Retinal pigment epithelial cell (primary cell): Measurements from ENCODE around the gene ERBB3.
A peak's percentile ranks its signal among the peaks of the same experiment; 100 is the strongest.

Source experiments
- DNase-seq: peaks from one replicate; pipeline ENCODE4 v3.0.0-alpha.2; 2010; ENCODE audit warnings: low read depth
- H3K4me3 ChIP-seq: 2 replicates; pipeline ENCODE4 v1.5.1; 2011; ENCODE audit warnings: mild to moderate bottlenecking, low read length, control low read depth, moderate library complexity
- CTCF ChIP-seq: conservative IDR thresholded peaks from 2 replicates; pipeline ENCODE4 v1.5.1; 2011; ENCODE audit warnings: low read depth, low read length, control low read depth, inconsistent platforms

ERBB3 gene

GRCh38 chr12:56103066-56103711 is 23.2 kb downstream of the ERBB3 start:
- TF ChIP-seq CTCF, result no peak
- H3K4me3 ChIP-seq, result peak overlapping the region; percentile 70
- no peak for DNase-seq

- H3K4me3 ChIP-seq, result peak overlapping the region; percentile 70
- DNase-seq, result no peak
- TF ChIP-seq CTCF, result no peak
Measured at GRCh38 chr12:56103823-56104108, 23.8 kb downstream of the ERBB3 start.

- no peak for TF ChIP-seq CTCF
- peak; percentile 97 for DNase-seq
- H3K4me3 ChIP-seq, result peak within 1 kb of the TSS; percentile 70
Measured at GRCh38 chr12:56104109-56104814, 24.3 kb downstream of the ERBB3 start, which contains the start of gene PA2G4. Gene PA2G4, plus strand, starts transcription at chr12:56104559. Its CDS starts 179 bp downstream, at chr12:56104738.

GRCh38 chr12:56104815-56105608 is 25.0 kb downstream of the ERBB3 start:
- TF ChIP-seq CTCF, result peak; percentile 2
- DNase-seq, result no peak
- H3K4me3 ChIP-seq, result peak overlapping the region; percentile 70

- TF ChIP-seq CTCF, result no peak
- DNase-seq, result no peak
- H3K4me3 ChIP-seq, result peak overlapping the region; percentile 70
Measured at GRCh38 chr12:56105609-56105902, 25.6 kb downstream of the ERBB3 start.

- DNase-seq, result no peak
- TF ChIP-seq CTCF, result no peak
- no peak overlapping the region for H3K4me3 ChIP-seq
Measured at GRCh38 chr12:56107242-56107641, 27.3 kb downstream of the ERBB3 start.
